Mucosa of rectum (tissue), 2 donors: ENCODE results near the gene PEA15.

Source experiments
- H3K27ac ChIP-seq, 2 donors: one replicate each; pipeline ENCODE4 v1.7.0; 2013; ENCODE audit warnings: inconsistent platforms in 2 of 2, low read depth in 2 of 2, low read length in 2 of 2
- H3K27me3 ChIP-seq, 2 donors: one replicate each; pipeline ENCODE4 v1.7.0; 2013; ENCODE audit warnings: low read length in 2 of 2; ENCODE audit not compliant: control insufficient read depth in 2 of 2, insufficient read depth in 2 of 2
- H3K36me3 ChIP-seq, 2 donors: one replicate each; pipeline ENCODE4 v1.7.0; 2013; ENCODE audit warnings: low read length in 2 of 2; ENCODE audit not compliant: control insufficient read depth in 2 of 2, insufficient read depth in 2 of 2
- H3K4me1 ChIP-seq, 2 donors: one replicate each; pipeline ENCODE4 v1.7.0; 2013; ENCODE audit warnings: low read length in 2 of 2, mild to moderate bottlenecking in 1 of 2; ENCODE audit not compliant: control insufficient read depth in 2 of 2, insufficient read depth in 2 of 2
- H3K4me3 ChIP-seq, 2 donors: one replicate each; pipeline ENCODE4 v1.7.0; 2013; ENCODE audit warnings: low read length in 2 of 2
- H3K9ac ChIP-seq, 2 donors: one replicate each; pipeline ENCODE4 v1.7.0; 2013; ENCODE audit warnings: low read length in 2 of 2, low read depth in 1 of 2, mild to moderate bottlenecking in 1 of 2
- H3K9me3 ChIP-seq, 2 donors: one replicate each; pipeline ENCODE4 v1.7.0; 2013; ENCODE audit warnings: low read length in 2 of 2; ENCODE audit not compliant: control insufficient read depth in 2 of 2
- donor health status: healthy.
- donor health status: Normal muscosa, but diverticular disease.

PEA15 gene

GRCh38 chr1:160205242-160206035, at the start of gene PEA15:
TSS of gene PEA15 (plus strand) at chr1:160205384. CDS start at chr1:160211545, 6,161 bp downstream.
- Histone ChIP-seq H3K27ac (peak within 1 kb of the TSS; percentile 71 to 88), H3K4me1 (peaks cover 15 to 19% of the 10 kb centered on the region in 2 donors), H3K27me3 (no peaks in the 10 kb centered on the region), H3K9ac (peak within 1 kb of the TSS; percentile 81 to 87), H3K4me3 (peak within 1 kb of the TSS; percentile 86 to 93), H3K9me3 (no peaks in the 10 kb centered on the region), H3K36me3 (peaks cover 3 to 9% of the 10 kb centered on the region in 2 donors)

GRCh38 chr1:160156361-160156760, 48.8 kb upstream of the PEA15 start:
- no peaks in the 10 kb centered on the region for H3K4me1 ChIP-seq
- no peak overlapping the region for H3K4me3 ChIP-seq
- peaks cover 0 to 3% of the 10 kb centered on the region in 2 donors for H3K27me3 ChIP-seq
- H3K9ac ChIP-seq: no peak overlapping the region
- no peaks in the 10 kb centered on the region for H3K36me3 ChIP-seq
- H3K27ac ChIP-seq: no peak overlapping the region
- H3K9me3 ChIP-seq: no peaks in the 10 kb centered on the region

GRCh38 chr1:160157174-160157573, 48.0 kb upstream of the PEA15 start:
- H3K27ac ChIP-seq: no peak overlapping the region
- peaks cover 0 to 3% of the 10 kb centered on the region in 2 donors for H3K27me3 ChIP-seq
- H3K4me1 ChIP-seq: no peaks in the 10 kb centered on the region
- H3K9ac ChIP-seq: no peak overlapping the region
- no peak overlapping the region for H3K4me3 ChIP-seq
- H3K36me3 ChIP-seq: no peaks in the 10 kb centered on the region
- no peaks in the 10 kb centered on the region for H3K9me3 ChIP-seq

GRCh38 chr1:160158031-160158430, 47.2 kb upstream of the PEA15 start:
- Histone ChIP-seq H3K9me3 (no peaks in the 10 kb centered on the region), H3K4me3 (no peak overlapping the region)

GRCh38 chr1:160158534-160158933, 46.6 kb upstream of the PEA15 start:
- no peaks in the 10 kb centered on the region for H3K36me3 ChIP-seq
- no peaks in the 10 kb centered on the region for H3K4me1 ChIP-seq
- no peak overlapping the region for H3K27ac ChIP-seq
- no peaks in the 10 kb centered on the region for H3K9me3 ChIP-seq
- no peak overlapping the region for H3K9ac ChIP-seq
- no peak overlapping the region for H3K4me3 ChIP-seq
- no peaks in the 10 kb centered on the region for H3K27me3 ChIP-seq

More at GRCh38 chr1:160158031-160158430, 47.2 kb upstream of the PEA15 start:
- H3K4me1 ChIP-seq: no peaks in the 10 kb centered on the region
- no peak overlapping the region for H3K9ac ChIP-seq
- H3K27ac ChIP-seq: no peak overlapping the region
- H3K36me3 ChIP-seq: no peaks in the 10 kb centered on the region
- peaks cover 0 to 2% of the 10 kb centered on the region in 2 donors for H3K27me3 ChIP-seq

- Histone ChIP-seq H3K4me3 (no peak overlapping the region), H3K36me3 (no peaks in the 10 kb centered on the region), H3K9ac (no peak overlapping the region), H3K9me3 (no peaks in the 10 kb centered on the region), H3K27me3 (no peaks in the 10 kb centered on the region), H3K27ac (no peak overlapping the region), H3K4me1 (no peaks in the 10 kb centered on the region)
Measured at GRCh38 chr1:160159846-160160245, 45.3 kb upstream of the PEA15 start.

- Histone ChIP-seq H3K9me3 (no peaks in the 10 kb centered on the region), H3K4me1 (no peaks in the 10 kb centered on the region), H3K27ac (no peak overlapping the region), H3K27me3 (peaks cover 0 to 2% of the 10 kb centered on the region in 2 donors), H3K9ac (no peak overlapping the region), H3K36me3 (no peaks in the 10 kb centered on the region), H3K4me3 (no peak overlapping the region)
Measured at GRCh38 chr1:160161965-160162705, 43.0 kb upstream of the PEA15 start.

- Histone ChIP-seq H3K4me3 (no peak overlapping the region), H3K36me3 (no peaks in the 10 kb centered on the region), H3K27ac (no peak overlapping the region), H3K9me3 (no peaks in the 10 kb centered on the region), H3K27me3 (peaks cover 0 to 2% of the 10 kb centered on the region in 2 donors), H3K4me1 (no peaks in the 10 kb centered on the region), H3K9ac (no peak overlapping the region)
Measured at GRCh38 chr1:160162931-160163330, 42.3 kb upstream of the PEA15 start.

GRCh38 chr1:160163615-160164014, 41.6 kb upstream of the PEA15 start:
- no peaks in the 10 kb centered on the region for H3K36me3 ChIP-seq
- no peak overlapping the region for H3K27ac ChIP-seq
- H3K9ac ChIP-seq: no peak overlapping the region
- H3K27me3 ChIP-seq: peaks cover 0 to 2% of the 10 kb centered on the region in 2 donors
- no peaks in the 10 kb centered on the region for H3K4me1 ChIP-seq
- H3K9me3 ChIP-seq: no peaks in the 10 kb centered on the region
- H3K4me3 ChIP-seq: no peak overlapping the region

GRCh38 chr1:160164121-160164520, 41.1 kb upstream of the PEA15 start:
- Histone ChIP-seq H3K4me1 (no peaks in the 10 kb centered on the region), H3K27me3 (peaks cover 0 to 2% of the 10 kb centered on the region in 2 donors), H3K27ac (no peak overlapping the region), H3K9ac (no peak overlapping the region), H3K4me3 (no peak overlapping the region), H3K36me3 (no peaks in the 10 kb centered on the region), H3K9me3 (no peaks in the 10 kb centered on the region)
